H9 (cell line): Measurements from ENCODE around the gene UQCRC1. TPM values are rescaled to one million over a fixed set of nuclear protein-coding genes. Genes with fewer than 3 reads are reported as not detected.
A peak's percentile ranks its signal among the peaks of the same experiment; 100 is the strongest.

ENCODE experiments used
- DNase-seq: peaks from one replicate; pipeline ENCODE4 v3.0.0-alpha.2; 2017
- H2AFZ ChIP-seq: one replicate; pipeline ENCODE4 v1.6.1; 2013; ENCODE audit warnings: mild to moderate bottlenecking, low read length, control low read depth, moderate library complexity
- H2AK5ac ChIP-seq: 2 replicates; pipeline ENCODE4 v1.6.1; 2013; ENCODE audit warnings: low read length, control low read depth, mixed read lengths; ENCODE audit not compliant: insufficient read length
- H2BK120ac ChIP-seq: one replicate; pipeline ENCODE4 v1.6.1; 2013; ENCODE audit warnings: low read depth, mild to moderate bottlenecking, low read length, control low read depth, inconsistent platforms; ENCODE audit not compliant: poor library complexity, severe bottlenecking
- H2BK12ac ChIP-seq: 2 replicates; pipeline ENCODE4 v1.6.1; 2013; ENCODE audit warnings: low read length, control low read depth, mixed read lengths, low read depth; ENCODE audit not compliant: insufficient read length
- H2BK15ac ChIP-seq: 2 replicates; pipeline ENCODE4 v1.6.1; 2013; ENCODE audit warnings: low read depth, low read length, control low read depth
- H2BK20ac ChIP-seq: one replicate; pipeline ENCODE4 v1.6.1; 2013; ENCODE audit warnings: low read depth, mild to moderate bottlenecking, low read length, control low read depth, inconsistent platforms; ENCODE audit not compliant: poor library complexity, severe bottlenecking
- H2BK5ac ChIP-seq: 2 replicates; pipeline ENCODE4 v1.6.1; 2013; ENCODE audit warnings: low read length, control low read depth, mixed read lengths; ENCODE audit not compliant: insufficient read length
- H3K14ac ChIP-seq: 2 replicates; pipeline ENCODE4 v1.6.1; 2013; ENCODE audit warnings: low read length, control low read depth; ENCODE audit not compliant: insufficient read depth
- H3K18ac ChIP-seq: 2 replicates; pipeline ENCODE4 v1.6.1; 2013; ENCODE audit warnings: low read depth, mild to moderate bottlenecking, mixed read lengths, low read length, control low read depth; ENCODE audit not compliant: insufficient read length
- H3K23ac ChIP-seq: 2 replicates; pipeline ENCODE4 v1.6.1; 2013; ENCODE audit warnings: low read length, control low read depth, mixed read lengths, low read depth; ENCODE audit not compliant: insufficient read length
- H3K23me2 ChIP-seq: 2 replicates; pipeline ENCODE4 v1.6.1; 2013; ENCODE audit warnings: low read depth, mild to moderate bottlenecking, mixed read lengths, low read length, control low read depth; ENCODE audit not compliant: insufficient read length, poor library complexity, severe bottlenecking
- H3K27ac ChIP-seq: 2 replicates; pipeline ENCODE4 v1.5.1; 2013; ENCODE audit warnings: low read length, control low read depth, mixed read lengths, low read depth; ENCODE audit not compliant: insufficient read length
- H3K27me3 ChIP-seq: 2 replicates; pipeline ENCODE4 v1.6.1; 2013; ENCODE audit warnings: low read length, control low read depth, inconsistent platforms; ENCODE audit not compliant: insufficient read depth
- H3K4ac ChIP-seq: 2 replicates; pipeline ENCODE4 v1.6.1; 2013; ENCODE audit warnings: low read depth, mild to moderate bottlenecking, control low read depth, inconsistent platforms, low read length, moderate library complexity
- H3K4me1 ChIP-seq: 2 replicates; pipeline ENCODE4 v1.6.1; 2013; ENCODE audit warnings: low read length, control low read depth, inconsistent platforms; ENCODE audit not compliant: insufficient read depth
- H3K4me2 ChIP-seq: 2 replicates; pipeline ENCODE4 v1.6.1; 2013; ENCODE audit warnings: low read length, control low read depth, mixed read lengths; ENCODE audit not compliant: insufficient read length, insufficient read depth
- H3K56ac ChIP-seq: 2 replicates; pipeline ENCODE4 v1.6.1; 2013; ENCODE audit warnings: low read depth, mild to moderate bottlenecking, mixed read lengths, low read length, control low read depth; ENCODE audit not compliant: insufficient read length
- H3K79me1 ChIP-seq: 2 replicates; pipeline ENCODE4 v1.6.1; 2013; ENCODE audit warnings: low read depth, mild to moderate bottlenecking, moderate library complexity, low read length, control low read depth, inconsistent platforms; ENCODE audit not compliant: insufficient read depth, poor library complexity, severe bottlenecking
- H3K79me2 ChIP-seq: 2 replicates; pipeline ENCODE4 v1.6.1; 2013; ENCODE audit warnings: low read length, control low read depth, inconsistent platforms; ENCODE audit not compliant: insufficient read depth
- H3K9ac ChIP-seq: 2 replicates; pipeline ENCODE4 v1.6.1; 2013; ENCODE audit warnings: low read length, control low read depth, mixed read lengths; ENCODE audit not compliant: insufficient read length; ENCODE audit errors: extremely low read depth
- H3K9me3 ChIP-seq: one replicate; pipeline ENCODE4 v1.6.1; 2013; ENCODE audit warnings: low read depth, low read length, inconsistent platforms; ENCODE audit not compliant: control insufficient read depth
- H3T11ph ChIP-seq: one replicate; pipeline ENCODE4 v1.6.1; 2013; ENCODE audit warnings: mild to moderate bottlenecking, low read length, control low read depth, inconsistent platforms
- H4K20me1 ChIP-seq: one replicate; pipeline ENCODE4 v1.6.1; 2013; ENCODE audit not compliant: control insufficient read depth, insufficient read length, insufficient read depth
- H4K5ac ChIP-seq: 2 replicates; pipeline ENCODE4 v1.6.1; 2013; ENCODE audit warnings: low read depth, mild to moderate bottlenecking, mixed read lengths, low read length, control low read depth; ENCODE audit not compliant: insufficient read length
- H4K8ac ChIP-seq: replicated peaks from 2 replicates; pipeline ENCODE4 v1.6.1; 2013; ENCODE audit warnings: low read length, control low read depth, mixed read lengths, low read depth; ENCODE audit not compliant: insufficient read length
- H4K91ac ChIP-seq: 2 replicates; pipeline ENCODE4 v1.6.1; 2013; ENCODE audit warnings: low read depth, mild to moderate bottlenecking, moderate library complexity, mixed read lengths, low read length, control low read depth; ENCODE audit not compliant: insufficient read length
- H3K27ac Mint-ChIP-seq, 3 experiments: 2 replicates in 2 of 3; 3 replicates in 1 of 3; pipeline ENCODE4 v1.8.0; 2020 to 2021; ENCODE audit warnings: mixed read lengths in 3 of 3, mild to moderate bottlenecking in 1 of 3, moderate library complexity in 1 of 3
- H3K27me3 Mint-ChIP-seq: 2 replicates; pipeline ENCODE4 v1.8.0; 2021; ENCODE audit warnings: low read depth, mild to moderate bottlenecking, moderate library complexity, mixed read lengths
- H3K36me3 Mint-ChIP-seq, 3 experiments: 2 replicates in 2 of 3; 3 replicates in 1 of 3; pipeline ENCODE4 v1.8.0; 2020 to 2021; ENCODE audit warnings: low read depth in 3 of 3, mixed read lengths in 3 of 3; ENCODE audit not compliant: insufficient read depth in 1 of 3
- H3K4me1 Mint-ChIP-seq, 2 experiments: 2 replicates each; pipeline ENCODE4 v1.8.0; 2020; ENCODE audit warnings: mixed read lengths in 2 of 2
- H3K4me3 Mint-ChIP-seq, 2 experiments: 2 replicates in 1 of 2; 3 replicates in 1 of 2; pipeline ENCODE4 v1.8.0; 2020 to 2021; ENCODE audit warnings: mild to moderate bottlenecking in 2 of 2, mixed read lengths in 2 of 2, moderate library complexity in 1 of 2
- H3K9me3 Mint-ChIP-seq, 2 experiments: 2 replicates in 1 of 2; 3 replicates in 1 of 2; pipeline ENCODE4 v1.8.0; 2020; ENCODE audit warnings: mild to moderate bottlenecking in 2 of 2, mixed read lengths in 2 of 2, moderate library complexity in 1 of 2
- WGBS: extraction: QIAGEN DNeasy Blood & Tissue Kit; methylation state at CpG from one replicate; pipeline ENCODE4 v1.1.7; 2013; ENCODE audit warnings: missing lambda C conversion rate, low lambda C conversion rate, mixed read lengths; ENCODE audit not compliant: insufficient read length; ENCODE audit errors: extremely low coverage; 5-methylcytosine and 5-hydroxymethylcytosine counted together
- total RNA-seq: library from RNA; stranded (reverse); gene quantifications from 2 replicates; pipeline ENCODE4 v1.2.1, GENCODE V29; 2021
- TF ChIP-seq, protein P1 (sequence below): fragments of 200-600 bp; sonication (generic); conservative IDR thresholded peaks from 3 replicates; pipeline ENCODE4 v1.8.0; 2021; ENCODE audit warnings: antibody characterized with exemption, mild to moderate bottlenecking

Gene UQCRC1
- total RNA-seq, 1 experiment from 2014 or later = 285 TPM

DNA sequence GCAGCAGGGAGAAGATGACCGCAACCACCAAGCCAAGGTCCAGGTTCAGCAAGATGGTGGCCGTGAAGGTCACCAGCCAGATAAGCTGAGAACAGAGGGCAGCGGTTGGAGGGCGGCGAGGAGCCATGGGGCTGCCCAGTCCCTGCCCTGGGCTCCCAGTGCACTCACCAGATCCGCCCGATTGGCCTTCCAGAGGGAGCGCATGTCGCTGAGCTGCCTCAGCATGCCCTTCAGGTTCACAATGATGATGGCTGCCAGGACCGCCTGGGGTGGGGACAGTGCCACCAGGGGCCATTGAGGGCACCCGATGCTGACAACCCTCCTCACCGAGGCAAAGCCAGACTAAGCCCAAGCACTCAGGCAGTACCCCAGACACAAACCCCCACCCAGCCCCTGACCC, 20.4 kb upstream of the UQCRC1 start:
- Mint-ChIP-seq H3K27me3 (peaks cover 1% of the 10 kb centered on the region; the same call in 1 of the 2 replicates), H3K9me3 (no peaks in the 10 kb centered on the region), H3K4me3 (no peak overlapping the region; a peak in 1 of 5 replicates), H3K4me1 (peaks cover 6 to 8% of the 10 kb centered on the region in 2 experiments), H3K27ac (peak overlapping the region in 1 of 3 experiments; percentile 55; a peak in 1 of 7 replicates), H3K36me3 (peaks cover 48 to 80% (median 80%) of the 10 kb centered on the region in 3 experiments)
- Histone ChIP-seq H3K18ac (no peak overlapping the region), H2BK5ac (no peak overlapping the region), H3K27ac (no peak overlapping the region), H2BK12ac (no peak overlapping the region), H2AFZ (no peak overlapping the region), H4K91ac (no peak overlapping the region), H3T11ph (no peak overlapping the region), H4K20me1 (no peaks in the 10 kb centered on the region), H3K4me2 (no peak overlapping the region), H3K9ac (no peak overlapping the region), H3K9me3 (no peaks in the 10 kb centered on the region), H4K8ac (no peak overlapping the region), H4K5ac (no peak overlapping the region), H2BK20ac (no peak overlapping the region), H3K56ac (no peak overlapping the region), H2BK15ac (no peak overlapping the region), H3K14ac (no peak overlapping the region), H2AK5ac (no peak overlapping the region), H2BK120ac (no peak overlapping the region), H3K79me2 (no peaks in the 10 kb centered on the region), H3K27me3 (no peaks in the 10 kb centered on the region), H3K23me2 (peaks cover 4% of the 10 kb centered on the region), H3K4ac (no peak overlapping the region), H3K79me1 (no peaks in the 10 kb centered on the region), H3K4me1 (no peaks in the 10 kb centered on the region; the same call in 1 of the 2 replicates), H3K23ac (no peak overlapping the region)
- no peak for DNase-seq
- TF ChIP-seq, protein P1, sequence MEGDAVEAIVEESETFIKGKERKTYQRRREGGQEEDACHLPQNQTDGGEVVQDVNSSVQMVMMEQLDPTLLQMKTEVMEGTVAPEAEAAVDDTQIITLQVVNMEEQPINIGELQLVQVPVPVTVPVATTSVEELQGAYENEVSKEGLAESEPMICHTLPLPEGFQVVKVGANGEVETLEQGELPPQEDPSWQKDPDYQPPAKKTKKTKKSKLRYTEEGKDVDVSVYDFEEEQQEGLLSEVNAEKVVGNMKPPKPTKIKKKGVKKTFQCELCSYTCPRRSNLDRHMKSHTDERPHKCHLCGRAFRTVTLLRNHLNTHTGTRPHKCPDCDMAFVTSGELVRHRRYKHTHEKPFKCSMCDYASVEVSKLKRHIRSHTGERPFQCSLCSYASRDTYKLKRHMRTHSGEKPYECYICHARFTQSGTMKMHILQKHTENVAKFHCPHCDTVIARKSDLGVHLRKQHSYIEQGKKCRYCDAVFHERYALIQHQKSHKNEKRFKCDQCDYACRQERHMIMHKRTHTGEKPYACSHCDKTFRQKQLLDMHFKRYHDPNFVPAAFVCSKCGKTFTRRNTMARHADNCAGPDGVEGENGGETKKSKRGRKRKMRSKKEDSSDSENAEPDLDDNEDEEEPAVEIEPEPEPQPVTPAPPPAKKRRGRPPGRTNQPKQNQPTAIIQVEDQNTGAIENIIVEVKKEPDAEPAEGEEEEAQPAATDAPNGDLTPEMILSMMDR = no peak
- whole genome bisulfite sequencing = no CpG with 5 or more reads among the region's 12 CpGs
